ENCODE data around the gene CROCC2.
A peak's percentile ranks its signal among the peaks of the same experiment; 100 is the strongest.

CROCC2 gene

DNA sequence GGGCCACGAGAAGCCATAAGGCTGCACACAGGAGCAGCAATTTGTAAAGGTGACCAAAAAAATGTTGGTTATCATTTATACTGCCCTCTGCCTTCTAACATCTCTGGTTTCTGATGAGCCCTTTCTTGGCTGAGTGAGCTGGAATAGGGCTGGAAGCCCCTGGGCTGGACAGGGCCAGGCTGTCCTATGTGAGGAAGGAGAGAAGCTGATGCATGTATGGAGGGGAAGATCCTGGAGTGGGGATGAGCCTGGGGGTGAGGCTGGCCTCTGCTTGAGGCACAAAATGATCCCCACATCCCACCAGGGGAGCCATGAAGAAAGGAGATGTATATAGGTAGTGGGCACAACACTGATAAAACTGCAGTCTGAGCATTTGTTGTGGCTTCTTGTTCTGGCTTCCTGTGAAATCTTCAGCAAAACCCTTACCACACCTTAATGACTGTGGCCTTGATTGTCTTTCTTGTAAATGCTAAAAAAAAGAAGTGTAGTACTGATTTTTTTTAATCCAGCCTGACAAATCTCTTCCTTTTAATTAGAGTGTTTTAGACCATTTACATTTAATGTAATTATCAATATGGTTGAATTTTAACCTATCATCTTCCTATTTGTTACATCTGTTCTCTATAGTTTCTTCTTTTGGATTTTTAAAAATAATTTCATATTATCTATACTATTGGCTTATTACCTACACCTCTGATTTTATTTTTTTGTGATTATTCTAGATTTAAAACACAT is 97.9 kb downstream of the CROCC2 start:
- DNase-seq = no peak

DNA sequence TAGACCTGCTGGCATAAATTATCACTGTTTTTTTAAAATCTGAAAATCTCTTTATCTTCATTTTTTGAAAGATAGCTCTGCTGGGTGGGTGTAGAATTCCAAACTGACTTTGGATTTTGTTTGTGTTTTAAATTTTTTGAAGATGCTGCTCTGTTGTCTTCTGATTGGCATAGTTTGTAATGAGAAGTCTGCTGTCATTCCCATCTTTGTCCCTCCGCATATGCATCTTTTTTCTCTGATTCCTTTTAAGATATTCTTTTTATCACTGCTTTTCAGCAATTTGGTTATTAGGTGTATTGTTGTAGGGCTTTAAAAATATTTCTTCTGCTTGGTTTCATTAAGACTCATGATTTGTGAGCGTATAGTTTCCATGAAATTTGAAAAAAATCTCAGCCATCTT is 99.4 kb downstream of the CROCC2 start:
- DNase-seq = no peak

DNA sequence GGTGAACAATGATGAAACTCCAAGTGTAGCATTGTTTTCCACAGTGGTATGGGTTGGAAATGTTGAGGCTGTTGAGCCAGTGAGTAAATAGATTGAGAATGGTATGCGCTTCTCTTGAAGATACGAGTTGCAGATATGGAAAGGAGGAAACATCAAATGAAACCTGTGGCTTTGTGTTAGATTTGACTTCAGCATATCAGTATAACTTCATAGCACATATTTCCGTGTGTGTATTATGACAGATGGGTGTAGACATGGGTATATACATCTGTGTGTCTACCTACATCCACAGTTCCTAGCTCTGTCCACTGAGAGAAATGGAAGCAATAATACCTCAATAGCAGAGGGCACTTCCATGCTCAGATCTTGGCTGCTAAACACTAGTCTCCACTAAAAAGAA is 100.3 kb downstream of the CROCC2 start:
- DNase-seq = no peak

DNA sequence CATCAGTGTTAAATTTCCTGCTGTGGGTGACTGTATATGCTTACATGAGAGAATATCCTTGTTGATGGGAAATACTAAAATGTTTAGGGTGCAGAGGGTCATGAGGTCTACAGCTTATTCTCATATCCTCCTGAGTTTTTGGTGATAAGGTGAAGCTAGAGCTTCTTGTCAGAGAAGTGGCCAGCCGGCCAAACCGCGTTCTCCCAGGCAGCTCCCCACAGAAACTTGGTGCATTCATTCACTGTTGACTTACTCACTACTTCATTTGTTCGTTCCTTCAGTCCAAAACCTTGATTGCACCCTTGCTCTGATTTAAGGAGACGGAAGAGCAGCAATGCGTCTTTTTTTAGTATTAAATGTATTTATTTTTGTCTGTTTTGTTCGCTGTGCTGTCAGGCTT is 101.0 kb downstream of the CROCC2 start:
- no peak for DNase-seq

DNA sequence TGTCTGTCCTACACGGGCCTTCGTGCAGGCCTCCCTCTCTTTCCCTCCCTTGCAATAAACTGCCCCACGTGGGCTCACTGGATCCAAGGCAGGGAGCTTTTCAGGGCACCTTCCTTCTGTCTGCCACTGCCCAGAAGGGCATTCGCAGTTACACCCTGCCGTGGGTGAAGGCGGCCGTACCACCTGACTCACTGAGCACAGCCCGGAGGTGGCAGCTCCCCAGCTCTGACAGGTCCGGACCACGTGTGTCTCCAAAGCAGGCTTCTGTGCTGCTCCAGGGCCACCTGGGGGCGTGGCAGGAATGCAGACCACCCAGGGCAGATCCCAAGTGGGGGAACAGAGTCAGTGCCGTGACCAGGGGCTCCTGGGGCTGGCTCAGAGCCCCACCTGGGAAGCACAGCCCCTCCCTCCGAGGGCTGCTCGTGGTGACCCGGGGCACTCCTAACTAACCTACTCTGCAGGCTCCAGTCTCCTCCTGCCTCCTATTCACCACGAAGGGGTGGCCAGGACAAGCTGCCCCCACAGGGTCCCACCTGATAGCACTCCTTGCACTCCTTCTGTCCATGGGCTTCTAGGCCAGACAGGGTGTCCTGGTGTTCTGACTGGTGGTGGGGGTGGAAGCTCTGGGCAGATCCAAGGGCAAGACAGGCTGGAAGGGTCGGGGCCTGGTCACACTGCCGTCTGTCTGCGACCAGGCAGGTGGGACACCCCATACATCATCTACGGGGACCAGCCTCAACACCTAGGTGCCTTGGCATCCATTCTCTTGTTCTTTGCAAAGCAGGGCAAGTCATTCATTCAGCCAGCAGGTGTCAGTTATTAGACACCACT is 102.0 kb downstream of the CROCC2 start:
- no peak for DNase-seq

DNA sequence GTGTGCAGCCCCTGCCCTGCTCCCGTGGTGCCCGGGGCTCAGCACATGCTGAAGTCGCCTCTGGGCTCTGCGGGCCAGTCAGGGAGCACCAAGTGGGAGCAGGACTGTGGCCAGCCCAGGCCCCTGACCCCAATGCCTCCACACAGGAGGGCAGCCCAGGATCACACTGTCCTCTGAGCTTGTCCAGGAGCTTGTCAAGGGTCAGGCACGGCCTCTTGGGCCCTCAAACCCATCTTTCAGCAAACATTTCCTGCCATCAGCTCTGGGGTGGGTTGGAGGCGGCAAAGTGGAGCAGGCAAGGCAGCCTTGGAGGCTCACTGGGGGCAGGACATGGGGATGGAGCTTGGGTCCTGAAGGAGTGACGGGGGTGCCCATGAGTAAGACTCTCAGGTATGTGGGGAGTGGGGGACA is 102.6 kb downstream of the CROCC2 start:
- DNase-seq = no peak

DNA sequence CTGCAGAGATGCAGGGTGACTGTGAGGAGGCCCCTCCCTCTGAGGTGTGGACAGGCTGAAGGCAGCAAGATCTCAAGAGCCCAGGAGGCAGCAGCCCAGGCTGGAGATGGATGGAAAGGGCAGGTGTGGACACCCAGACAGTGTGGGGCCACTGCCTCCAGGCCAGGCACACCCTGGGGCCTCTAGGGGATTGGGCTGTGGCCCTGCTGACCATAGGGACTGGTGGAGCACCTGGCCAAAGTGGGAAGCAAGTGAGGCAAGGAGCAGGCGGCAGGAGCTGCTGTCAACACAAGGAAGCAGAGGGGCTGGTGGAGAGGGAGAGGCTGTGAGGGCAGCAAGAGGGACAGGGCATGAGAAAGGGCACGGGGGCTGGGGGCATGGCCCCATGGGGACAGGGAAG is 103.1 kb downstream of the CROCC2 start:
- DNase-seq = no peak

DNA sequence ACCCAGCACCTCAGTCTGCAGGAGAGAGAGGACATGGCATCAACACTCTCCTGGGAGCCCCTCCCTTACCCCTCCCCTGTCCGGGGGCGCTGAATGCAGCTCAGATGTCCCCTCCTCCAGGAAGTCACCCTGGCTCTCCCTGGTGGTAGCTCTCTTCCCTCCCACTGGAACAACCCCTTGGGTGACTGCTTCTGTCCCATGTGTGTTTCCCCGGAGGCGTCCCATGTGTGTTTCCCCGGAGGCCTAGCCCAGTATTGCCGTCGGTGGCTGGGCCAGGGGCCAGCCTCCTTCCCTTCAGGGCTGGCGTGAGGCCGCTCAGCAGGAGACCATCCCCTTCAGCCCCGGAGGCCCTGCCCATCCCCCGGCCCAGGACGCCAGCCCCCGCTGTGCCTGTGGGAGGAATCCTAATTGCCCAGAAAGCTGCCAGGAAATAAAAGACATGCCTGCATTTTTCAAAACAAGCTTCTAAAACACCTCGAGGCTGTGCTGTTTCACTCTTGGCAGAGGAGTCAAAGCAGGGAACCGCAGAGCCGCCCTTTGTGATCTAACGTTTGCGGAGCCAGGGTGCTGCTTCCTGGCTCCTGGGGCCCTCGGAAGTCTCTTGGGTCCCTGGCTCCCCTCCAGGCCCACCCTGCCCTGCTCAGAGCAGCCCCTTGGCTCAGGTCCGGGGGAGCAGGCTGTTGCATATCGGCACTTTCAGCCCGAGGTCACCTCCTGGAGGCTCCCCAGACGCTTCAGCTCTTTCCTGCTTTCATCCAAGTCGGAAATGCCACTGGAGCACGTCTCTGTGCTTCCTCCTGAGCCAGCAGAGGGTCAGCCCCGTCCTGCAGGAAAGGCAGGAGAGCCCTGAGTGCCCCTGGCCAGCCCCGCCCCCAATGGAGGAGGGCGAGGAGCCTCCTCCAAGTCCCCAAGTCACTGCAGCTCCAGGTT is 103.7 kb downstream of the CROCC2 start:
- DNase-seq = peak in 1 of 2 experiments; percentile 36

DNA sequence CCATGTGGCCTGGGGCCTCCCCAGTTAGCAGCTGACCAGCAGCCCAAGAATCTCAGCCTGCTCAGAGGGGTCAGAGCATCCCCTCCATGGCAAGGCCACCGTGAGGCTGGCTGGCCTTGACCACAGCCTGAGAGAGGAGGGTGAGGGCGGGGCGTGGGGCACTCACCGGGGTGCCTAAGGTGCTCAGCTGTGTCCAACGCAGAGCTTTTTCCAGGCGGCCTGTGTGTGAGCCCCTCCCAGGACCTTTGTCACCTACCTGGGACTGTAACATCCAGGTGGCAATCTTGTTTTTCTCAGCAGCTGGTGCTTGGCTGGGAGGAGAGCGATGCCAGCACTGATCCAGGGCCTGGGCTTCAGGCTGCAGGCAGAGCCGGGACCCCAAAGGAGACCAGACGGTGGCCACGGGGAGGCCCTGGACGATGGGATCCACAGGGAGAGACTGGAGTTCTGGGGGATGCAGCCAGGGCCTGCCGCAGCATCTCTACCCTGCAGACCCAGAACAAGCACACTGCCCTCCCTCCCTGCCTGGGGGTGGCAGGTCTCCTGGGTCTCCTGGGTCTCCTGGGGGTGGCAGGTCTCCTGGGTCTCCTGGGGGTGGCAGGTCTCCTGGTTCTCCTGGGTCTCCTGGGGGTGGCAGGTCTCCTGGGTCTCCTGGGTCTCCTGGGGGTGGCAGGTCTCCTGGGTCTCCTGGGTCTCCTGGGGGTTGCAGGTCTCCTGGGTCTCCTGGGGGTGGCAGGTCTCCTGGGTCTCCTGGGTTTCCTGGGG is 104.6 kb downstream of the CROCC2 start:
- no peak for DNase-seq

DNA sequence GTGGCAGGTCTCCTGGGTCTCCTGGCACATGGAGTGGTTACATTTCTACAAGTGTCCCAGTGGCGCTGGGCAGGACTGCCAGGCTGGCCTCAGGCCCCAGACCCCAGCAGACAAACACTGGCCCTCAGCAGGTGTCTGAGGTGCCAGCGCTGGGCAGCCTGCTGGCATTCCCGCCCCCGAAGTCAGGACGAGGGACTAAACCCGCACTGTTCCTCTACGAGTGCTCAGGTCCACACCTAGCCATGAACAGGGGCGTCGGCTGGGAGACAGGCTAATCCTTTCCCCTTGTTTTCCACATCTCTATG is 105.1 kb downstream of the CROCC2 start:
- DNase-seq = no peak

DNA sequence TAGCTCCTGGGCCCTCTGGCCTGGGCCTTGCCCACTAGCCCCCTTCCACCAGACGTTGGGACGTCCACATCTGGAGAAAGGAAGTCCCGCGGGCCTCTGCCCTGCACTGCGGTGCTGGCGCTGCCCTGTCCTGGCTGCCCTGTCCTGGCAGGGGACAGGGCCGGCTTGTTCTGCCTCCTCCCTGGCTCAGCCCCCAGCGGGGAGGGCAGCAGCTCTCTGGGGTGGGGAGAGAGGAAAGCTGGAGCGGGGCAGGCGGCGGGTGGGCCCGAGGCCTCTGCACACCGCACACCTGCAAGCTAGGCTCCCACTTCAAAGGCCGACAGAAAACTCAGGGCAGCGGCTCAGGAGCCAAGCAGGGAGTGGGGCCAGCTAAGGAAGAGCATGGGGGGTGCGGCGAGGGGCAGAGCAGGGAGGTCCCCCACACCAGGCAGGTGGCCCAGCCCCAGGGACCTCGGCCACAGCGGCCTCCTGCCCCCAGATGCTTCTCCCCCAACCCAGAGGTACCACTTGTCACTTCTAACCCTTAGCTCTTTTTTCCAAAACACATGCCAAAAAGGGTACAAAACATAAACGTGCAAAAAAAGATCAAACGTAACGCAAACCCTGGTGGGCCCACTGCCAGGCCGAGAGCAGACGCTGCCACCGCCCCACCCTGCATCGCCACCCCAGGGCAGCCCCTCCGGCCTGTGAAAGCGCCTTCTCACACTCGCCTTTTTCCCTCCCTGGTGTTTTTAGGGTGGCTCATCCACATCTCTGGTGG is 105.8 kb downstream of the CROCC2 start:
- no peak for DNase-seq

DNA sequence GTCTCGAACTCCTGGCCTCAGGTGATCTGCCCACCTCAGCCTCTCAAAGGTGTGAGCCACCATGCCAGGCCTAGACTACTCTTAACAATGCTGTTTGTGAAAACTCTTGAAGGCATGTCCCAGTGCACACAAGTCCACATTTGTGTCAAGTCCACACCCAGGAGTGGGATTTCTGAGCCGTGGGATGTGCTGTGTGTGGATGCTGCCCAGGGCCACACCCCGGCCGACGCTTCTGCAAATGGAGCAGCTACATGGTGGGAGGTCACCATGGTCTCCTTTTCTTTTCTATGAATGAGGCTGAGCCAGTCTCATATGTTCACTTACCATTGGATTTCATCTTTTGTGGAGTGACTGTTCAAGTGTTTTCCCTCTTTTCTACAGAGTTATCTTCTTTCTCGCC is 108.1 kb downstream of the CROCC2 start:
- DNase-seq = no peak

DNA sequence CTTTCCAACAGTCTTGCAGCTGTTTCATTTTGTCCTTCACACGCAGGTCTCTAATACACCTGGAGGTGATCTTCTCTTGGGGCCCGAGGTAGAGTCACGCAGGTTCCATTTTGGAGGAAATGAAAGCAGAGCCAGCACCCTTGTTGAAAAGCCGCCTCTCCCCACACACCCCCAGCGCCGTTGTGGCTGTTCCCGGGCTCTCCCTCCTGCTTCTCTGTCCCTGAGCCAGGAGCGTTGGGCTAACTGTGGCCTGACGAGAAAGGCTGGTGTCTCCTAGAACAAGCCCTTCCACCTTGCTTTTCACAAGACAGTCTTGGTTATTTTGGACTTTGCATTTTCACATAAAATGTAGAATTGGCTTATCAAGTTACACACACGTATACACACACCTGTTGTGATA is 108.6 kb downstream of the CROCC2 start:
- no peak for DNase-seq

DNA sequence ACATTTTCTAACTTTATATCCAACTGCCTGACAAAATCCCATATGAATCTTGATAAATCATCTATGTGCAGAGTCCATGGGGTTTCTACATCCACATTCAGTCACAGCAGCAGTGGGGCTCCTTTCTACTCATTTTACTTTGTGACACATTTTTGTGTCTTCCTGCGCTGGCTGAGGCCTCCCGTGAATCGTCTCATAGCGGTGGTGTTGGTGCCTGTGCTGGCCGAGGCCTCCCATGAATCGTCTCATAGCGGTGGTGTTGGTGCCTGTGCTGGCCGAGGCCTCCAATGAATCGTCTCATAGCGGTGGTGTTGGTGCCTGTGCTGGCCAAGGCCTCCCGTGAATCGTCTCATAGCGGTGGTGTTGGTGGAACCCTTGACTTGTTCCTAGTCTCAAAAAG is 109.3 kb downstream of the CROCC2 start:
- no peak for DNase-seq

DNA sequence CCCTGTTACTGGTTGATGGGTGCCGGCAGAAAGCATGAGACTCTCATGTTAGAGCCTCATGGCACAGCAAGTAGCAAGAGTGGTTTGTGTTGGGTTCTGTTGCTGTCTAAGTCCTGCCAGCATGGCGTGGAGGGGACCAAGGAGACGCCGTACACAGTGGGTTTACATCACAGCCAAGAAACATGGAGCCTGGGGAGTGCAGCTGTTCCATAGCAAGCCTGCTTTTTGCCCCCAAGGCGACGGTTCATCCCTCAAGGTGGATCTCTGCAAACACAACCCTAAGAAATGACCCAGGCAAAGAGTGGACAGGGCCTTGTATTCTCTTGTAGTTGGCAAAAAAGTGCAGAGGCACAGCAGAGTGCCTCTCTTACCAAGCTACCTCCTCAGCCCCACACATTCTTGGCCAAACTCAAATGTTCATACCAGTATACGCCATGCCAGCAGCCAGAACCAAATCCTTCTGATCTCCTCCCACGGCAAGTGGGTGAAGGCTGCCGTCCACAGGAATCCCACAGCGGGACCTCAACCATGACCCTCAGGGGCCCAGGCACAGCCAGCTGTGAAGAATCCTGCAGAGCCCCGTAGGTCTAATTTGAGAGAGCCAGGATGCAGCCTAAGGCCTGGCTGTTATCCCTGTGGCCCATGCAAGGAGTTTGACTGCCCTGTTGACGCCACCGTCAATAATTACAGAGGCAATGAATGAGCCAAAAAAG is 111.2 kb downstream of the CROCC2 start:
- DNase-seq = no peak

DNA sequence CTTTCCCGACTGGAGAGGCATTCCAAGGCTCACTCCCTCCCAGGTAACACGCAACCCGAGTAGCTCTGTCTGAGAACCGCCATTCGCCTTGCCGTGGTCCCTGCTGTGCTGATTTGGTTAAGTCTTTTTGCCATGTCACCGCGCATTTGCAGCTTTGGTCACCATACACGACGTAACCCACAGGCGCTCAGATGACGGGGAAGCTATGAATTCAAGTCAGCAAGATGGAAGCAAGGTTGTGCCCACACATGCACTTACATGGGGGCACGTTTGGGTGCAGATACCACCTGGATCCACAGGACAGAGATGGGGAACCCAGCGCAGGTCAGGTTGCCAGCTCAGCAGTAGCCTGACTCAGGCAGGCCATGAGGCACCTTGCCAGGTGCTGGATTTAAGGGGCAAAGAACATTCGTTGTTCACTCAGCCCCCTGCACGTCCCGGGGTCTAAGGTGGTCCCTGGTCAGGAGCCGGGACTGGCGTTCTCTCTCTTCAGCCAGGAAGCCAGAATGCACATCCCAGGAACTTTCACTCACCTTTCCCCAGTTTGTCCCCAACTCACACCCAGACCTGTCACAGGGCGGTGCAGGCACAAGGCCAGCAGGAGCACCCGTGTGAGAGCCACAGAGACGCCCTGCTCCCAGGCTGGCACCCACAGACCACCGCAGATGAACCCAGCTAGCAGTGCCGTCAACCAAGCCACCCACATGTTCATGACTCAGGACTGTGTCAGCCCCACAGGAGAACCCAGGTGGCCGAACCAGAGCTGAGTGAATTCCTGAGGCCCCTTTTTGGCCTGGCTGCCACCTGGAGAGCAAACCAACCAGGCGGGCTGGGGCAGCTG is 112.1 kb downstream of the CROCC2 start:
- no peak for DNase-seq

DNA sequence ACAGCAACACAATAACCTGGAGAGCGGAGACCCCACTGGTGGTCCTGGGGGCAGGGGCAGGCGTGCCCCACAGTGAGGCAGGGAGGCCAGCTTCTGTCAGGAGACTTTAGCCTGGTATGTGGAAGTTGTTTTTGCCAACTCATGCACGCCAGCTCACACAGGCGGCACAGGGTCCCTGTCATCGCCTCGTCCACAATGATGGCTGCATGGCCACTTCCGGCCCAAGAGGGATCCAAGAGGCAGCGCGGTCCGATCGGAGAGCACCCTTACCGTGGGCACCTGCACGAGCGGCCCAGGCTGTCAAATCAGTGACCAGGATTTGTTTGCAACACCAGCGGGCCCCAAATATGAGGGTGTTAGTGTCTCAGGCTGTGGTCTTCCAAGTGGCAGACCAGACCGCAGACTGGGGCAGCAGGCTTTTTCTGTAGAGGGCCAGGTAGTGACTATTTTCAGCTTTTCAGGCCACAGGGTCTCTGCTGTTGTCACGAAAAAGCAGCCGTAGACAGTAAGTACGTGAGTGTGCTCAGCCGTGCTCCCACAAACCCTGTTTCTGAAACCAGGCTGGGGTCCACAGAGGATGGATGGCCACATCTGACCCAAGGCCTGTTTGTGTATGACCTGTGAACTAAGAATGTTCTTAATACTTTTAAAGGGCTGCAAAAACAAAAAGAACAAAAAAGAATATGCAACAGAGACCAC is 113.5 kb downstream of the CROCC2 start:
- no peak for DNase-seq

DNA sequence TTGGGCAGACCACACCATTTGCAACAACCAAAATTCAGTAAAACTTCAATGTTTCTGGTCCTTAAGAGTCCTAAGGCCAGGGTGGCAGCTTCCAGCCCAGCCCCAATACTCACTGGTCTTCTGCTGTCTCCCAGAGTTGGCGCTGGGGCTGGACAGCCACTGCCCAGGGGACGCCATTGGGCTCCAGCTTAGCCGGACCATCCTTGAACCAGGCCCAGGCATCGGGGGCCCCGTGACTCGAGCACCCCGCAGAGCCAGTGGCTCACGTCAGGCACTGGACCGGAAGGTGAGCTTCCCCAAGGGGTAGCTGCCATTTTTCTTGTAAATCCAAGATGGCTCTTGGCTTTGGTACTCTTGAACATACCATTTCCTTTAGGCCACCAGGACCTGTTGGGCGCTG is 114.1 kb downstream of the CROCC2 start:
- no peak for DNase-seq

DNA sequence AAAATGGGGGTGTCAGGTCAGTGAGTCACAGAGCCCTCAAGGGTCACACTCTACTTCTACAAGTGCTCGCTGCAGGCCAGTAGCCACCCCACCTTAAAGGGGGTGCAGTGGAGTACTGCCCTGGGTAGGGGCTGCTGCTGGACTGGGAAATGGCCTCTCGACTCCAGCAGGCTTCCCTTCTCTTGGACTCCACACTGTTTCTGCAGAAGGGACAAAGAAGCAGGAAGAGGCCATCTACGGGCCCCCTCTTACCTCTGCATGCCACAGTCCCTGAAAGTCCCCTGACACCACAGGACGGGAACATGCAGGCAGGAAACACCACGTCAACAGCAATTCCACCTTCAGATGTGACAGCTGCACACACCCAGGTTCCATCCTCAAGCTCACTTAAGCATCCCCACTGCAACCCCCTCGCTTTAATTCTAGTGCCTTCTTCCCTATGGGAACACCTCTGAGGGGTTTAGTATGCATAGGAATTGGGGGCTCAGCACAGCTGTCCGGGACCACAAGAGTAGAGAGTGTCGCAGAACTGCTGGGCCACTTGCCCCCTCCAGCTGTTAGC is 114.6 kb downstream of the CROCC2 start:
- no peak for DNase-seq
